ENCODE results near the gene GDPD4.

GDPD4 gene

GRCh38 chr11:77253690-77254089, 47.8 kb downstream of the GDPD4 start:
- no peak for TF ChIP-seq CTCF (conservative IDR thresholded peaks at IDR 0.05; ENCODE audit: low read depth)
- ChIA-PET CTCF (no interaction called here), POLR2A (ENCODE audit: low non-redundant PET) (no interaction called here)
- H3K27ac ChIP-seq: no peak overlapping the region
- no peak for DNase-seq (ENCODE audit: low spot score)

- ChIA-PET POLR2A (ENCODE audit: low non-redundant PET) (no interaction called here), CTCF (interaction anchor here (0.6 kb wide), 1 partner anchor 26 kb away, joined by 3 read pairs; no protein-coding TSS in a partner anchor)
- H3K27ac ChIP-seq: no peak overlapping the region
- DNase-seq (ENCODE audit: low spot score): no peak
- no peak for TF ChIP-seq CTCF (conservative IDR thresholded peaks at IDR 0.05; ENCODE audit: low read depth)
Observed at GRCh38 chr11:77252555-77253270, 48.8 kb downstream of the GDPD4 start.

- POLR2A ChIA-PET (ENCODE audit: low non-redundant PET): no interaction called here
- peak; percentile 85 for DNase-seq (ENCODE audit: low spot score)
- CTCF ChIA-PET: no interaction called here
- H3K27ac ChIP-seq: no peak overlapping the region
- TF ChIP-seq CTCF (conservative IDR thresholded peaks at IDR 0.05; ENCODE audit: low read depth): no peak
Observed at GRCh38 chr11:77250881-77251640, 50.4 kb downstream of the GDPD4 start.

- ChIA-PET CTCF (interaction anchor here (0.7 kb wide), 1 partner anchor 308 kb away, joined by 3 read pairs; no protein-coding TSS in a partner anchor), POLR2A (ENCODE audit: low non-redundant PET) (interaction anchor here (0.6 kb wide), 1 partner anchor 745 kb away, joined by 3 read pairs; the partner anchor contains the start of gene INTS4)
- no peak for TF ChIP-seq CTCF (conservative IDR thresholded peaks at IDR 0.05; ENCODE audit: low read depth)
- peak; percentile 15 for DNase-seq (ENCODE audit: low spot score)
- H3K27ac ChIP-seq: no peak overlapping the region
Observed at GRCh38 chr11:77249427-77249826, 52.1 kb downstream of the GDPD4 start.

GRCh38 chr11:77244277-77245027, 57.0 kb downstream of the GDPD4 start:
- DNase-seq (ENCODE audit: low spot score): peak; percentile 64
- TF ChIP-seq CTCF (conservative IDR thresholded peaks at IDR 0.05; ENCODE audit: low read depth): no peak
- peak overlapping the region; percentile 91 for H3K27ac ChIP-seq
- POLR2A ChIA-PET (ENCODE audit: low non-redundant PET): no interaction called here
- CTCF ChIA-PET: no interaction called here

GRCh38 chr11:77236901-77237300, 64.6 kb downstream of the GDPD4 start:
- TF ChIP-seq CTCF (conservative IDR thresholded peaks at IDR 0.05; ENCODE audit: low read depth): no peak
- ChIA-PET CTCF (no interaction called here), POLR2A (ENCODE audit: low non-redundant PET) (no interaction called here)
- DNase-seq (ENCODE audit: low spot score): no peak
- no peak overlapping the region for H3K27ac ChIP-seq

Measured in RWPE1 (cell line).